ENCODE results near the gene SAPCD2.

Gene SAPCD2

DNA sequence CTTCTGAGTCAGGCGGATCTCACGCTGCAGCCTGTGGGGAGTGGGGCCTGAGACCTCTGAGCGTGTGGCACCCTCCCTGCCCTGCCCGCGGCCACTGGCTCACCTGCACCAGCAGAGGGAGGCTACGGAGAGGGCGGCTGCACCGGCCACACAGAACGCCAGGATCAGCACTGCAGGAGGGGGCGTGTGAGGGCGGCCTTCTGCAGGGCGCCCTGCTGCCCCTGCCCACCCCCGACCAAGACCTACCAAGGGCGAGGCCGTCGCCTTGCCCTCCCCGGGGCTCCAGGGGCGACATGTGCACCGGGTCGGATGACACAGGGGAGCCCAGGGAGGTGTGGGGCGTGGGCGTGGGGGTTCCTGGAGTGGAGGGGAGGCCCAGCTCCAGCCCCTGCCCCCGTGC, 29.8 kb downstream of the SAPCD2 start:
- no peak for TF ChIP-seq CTCF (IDR thresholded peaks at IDR 0.05)
- Histone ChIP-seq H3K4me3 (no peak overlapping the region), H3K27ac (peak overlapping the region in 1 of 2 donors; percentile 36)
- DNase-seq (ENCODE audit: low spot score) = no peak

DNA sequence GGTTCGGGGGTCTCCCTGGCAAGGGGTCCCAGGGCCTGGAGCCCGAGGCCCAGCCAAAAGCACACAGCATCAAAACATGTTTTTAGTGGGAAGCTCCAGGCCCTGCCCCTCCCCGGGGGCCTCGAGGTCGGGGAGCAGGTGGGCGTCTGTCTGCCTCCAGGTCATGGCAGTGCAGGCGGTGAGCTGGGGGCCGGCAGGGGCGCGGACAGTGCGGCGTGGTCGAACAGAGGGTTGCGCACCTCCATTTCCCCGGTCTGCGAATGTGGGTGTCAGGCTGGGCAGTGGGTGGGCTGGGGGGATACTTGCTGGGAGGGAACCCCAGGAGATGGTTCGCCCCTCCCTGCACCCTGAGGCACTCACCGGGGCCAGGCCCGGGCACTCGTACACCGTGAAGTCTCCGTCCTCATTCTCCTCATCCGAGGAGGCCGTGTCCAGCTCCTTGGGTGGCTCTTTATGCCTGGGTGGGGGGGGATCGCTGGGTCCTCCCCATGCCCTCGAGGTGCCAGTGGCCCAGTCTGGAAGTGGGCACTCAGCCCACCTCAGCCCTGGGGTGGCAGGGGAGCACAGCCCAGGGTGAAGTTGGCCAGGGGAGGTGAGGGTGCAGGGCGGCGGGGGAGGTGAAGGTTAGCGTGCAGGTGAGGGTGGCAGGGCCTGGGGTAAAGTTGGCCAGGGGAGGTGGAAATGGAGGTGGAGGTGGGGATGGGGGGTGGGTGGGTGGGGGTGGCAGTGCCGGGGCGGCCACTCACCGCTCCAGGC, 30.6 kb downstream of the SAPCD2 start:
- H3K27ac ChIP-seq = no peak overlapping the region
- DNase-seq (ENCODE audit: low spot score) = no peak
- no peak overlapping the region for H3K4me3 ChIP-seq
- TF ChIP-seq CTCF (IDR thresholded peaks at IDR 0.05) = no peak

GRCh38 chr9:137038916-137039315, 31.4 kb downstream of the SAPCD2 start:
- no peak overlapping the region for H3K27ac ChIP-seq
- no peak for TF ChIP-seq CTCF (IDR thresholded peaks at IDR 0.05)
- no peak overlapping the region for H3K4me3 ChIP-seq
- DNase-seq (ENCODE audit: low spot score) = no peak

DNA sequence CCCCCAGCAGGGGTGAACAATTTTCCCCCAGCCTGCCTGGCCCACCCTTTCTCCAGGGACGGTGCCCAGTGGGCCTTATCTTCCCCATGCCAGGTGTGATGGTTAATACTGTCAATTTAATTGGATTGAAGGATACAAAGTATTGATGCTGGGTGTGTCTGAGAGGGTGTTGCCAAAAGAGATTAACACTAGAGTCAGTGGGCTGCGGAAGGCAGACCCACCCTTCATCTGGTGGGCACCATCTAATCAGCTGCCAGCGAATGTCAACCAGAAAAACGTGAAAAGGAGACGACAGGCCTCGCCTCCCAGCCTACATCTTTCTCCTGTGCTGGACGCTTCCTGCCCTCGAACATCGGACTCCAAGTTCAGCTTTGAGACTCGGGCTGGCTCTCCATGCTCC, 32.9 kb downstream of the SAPCD2 start:
- no peak overlapping the region for H3K27ac ChIP-seq
- DNase-seq (ENCODE audit: low spot score) = no peak
- H3K4me3 ChIP-seq = no peak overlapping the region
- TF ChIP-seq CTCF (IDR thresholded peaks at IDR 0.05) = no peak

DNA sequence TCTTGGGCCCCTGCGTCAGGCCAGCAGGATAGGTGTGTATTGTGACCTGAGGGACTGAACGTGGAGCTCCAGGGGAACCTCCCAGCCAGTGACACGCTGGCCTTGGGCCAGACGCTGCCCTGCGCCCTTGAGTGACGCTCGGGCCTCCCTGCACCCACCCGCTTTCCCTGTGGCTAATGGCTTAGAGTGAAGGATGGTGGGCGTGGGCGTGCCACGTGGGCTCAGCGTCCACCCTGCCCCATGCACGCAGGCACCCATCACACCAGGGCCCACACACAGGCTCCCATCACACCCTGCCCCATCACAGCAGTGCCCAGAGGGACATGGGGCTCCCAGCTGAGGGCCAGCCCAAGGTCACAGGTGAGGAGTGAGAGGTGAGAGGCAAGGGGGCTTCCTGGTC, 33.3 kb downstream of the SAPCD2 start:
- TF ChIP-seq CTCF (IDR thresholded peaks at IDR 0.05) = no peak
- H3K4me3 ChIP-seq = no peak overlapping the region
- no peak for DNase-seq (ENCODE audit: low spot score)
- H3K27ac ChIP-seq = no peak overlapping the region

DNA sequence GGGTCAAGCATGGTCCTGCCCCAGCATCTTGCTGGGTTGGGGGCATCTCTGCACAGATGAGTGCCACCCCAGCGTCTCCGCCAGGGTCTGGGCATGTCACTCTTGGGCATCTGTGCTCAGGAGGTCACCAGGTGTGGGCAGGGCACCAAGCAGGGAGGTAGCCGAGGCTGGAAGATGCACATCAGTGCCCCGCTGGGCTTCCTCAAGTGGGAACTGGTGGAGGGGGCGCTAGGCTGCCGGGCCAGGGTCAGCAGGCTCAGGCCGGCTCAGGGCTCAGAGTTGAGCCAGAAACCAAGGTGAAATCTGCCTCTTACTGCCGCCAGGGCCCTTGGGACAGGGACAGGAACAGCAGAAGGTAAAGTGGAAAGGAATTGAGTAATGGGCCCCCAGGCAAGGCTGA, 34.4 kb downstream of the SAPCD2 start:
- DNase-seq (ENCODE audit: low spot score) = no peak
- Histone ChIP-seq H3K4me3 (no peak overlapping the region), H3K27ac (no peak overlapping the region)
- TF ChIP-seq CTCF (IDR thresholded peaks at IDR 0.05) = no peak

DNA sequence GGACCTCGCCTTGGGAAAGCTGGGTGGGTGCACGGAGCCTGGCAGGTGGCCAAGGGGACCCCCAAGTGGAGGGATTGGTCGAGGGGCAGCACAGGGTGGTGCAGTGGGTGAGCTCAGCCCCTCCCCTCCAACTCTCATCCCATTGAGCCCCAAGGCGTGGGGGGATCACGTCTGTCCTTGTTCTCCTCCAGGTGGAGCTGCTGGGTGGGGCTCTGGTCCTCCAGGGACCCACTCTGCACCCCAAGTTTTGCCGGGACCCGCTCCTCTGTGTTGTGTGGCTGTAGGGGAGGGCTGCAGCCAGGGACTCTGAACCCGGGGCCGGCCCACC, 34.9 kb downstream of the SAPCD2 start:
- Histone ChIP-seq H3K27ac (no peak overlapping the region), H3K4me3 (no peak overlapping the region)
- TF ChIP-seq CTCF (IDR thresholded peaks at IDR 0.05) = no peak
- DNase-seq (ENCODE audit: low spot score) = no peak
